Activated naive CD8-positive, alpha-beta T cell (primary cell): ENCODE results near the gene CES3.
"Not testable (repeated sequence)": the region's sequence is repeated elsewhere in the genome, so short reads cannot be mapped to it uniquely, and the experiment has no call there.

Experiments
- H3K27ac Mint-ChIP-seq: one replicate; pipeline ENCODE4 v1.8.0; 2021; ENCODE audit warnings: mixed read lengths
- H3K27me3 Mint-ChIP-seq: one replicate; pipeline ENCODE4 v1.8.0; 2021; ENCODE audit warnings: mixed read lengths
- H3K36me3 Mint-ChIP-seq: one replicate; pipeline ENCODE4 v1.8.0; 2021; ENCODE audit warnings: mixed read lengths
- H3K4me1 Mint-ChIP-seq: one replicate; pipeline ENCODE4 v1.8.0; 2021; ENCODE audit warnings: low read depth, mixed read lengths
- H3K4me3 Mint-ChIP-seq: one replicate; pipeline ENCODE4 v1.8.0; 2021; ENCODE audit warnings: mild to moderate bottlenecking, mixed read lengths
- H3K9me3 Mint-ChIP-seq: one replicate; pipeline ENCODE4 v1.8.0; 2021; ENCODE audit warnings: low read depth, mixed read lengths

The CES3 gene

GRCh38 chr16:66934138-66934838 is 26.8 kb upstream of the CES3 start, which contains the start of gene CIAO2B:
Gene CIAO2B, minus strand, starts transcription at chr16:66934402. Its CDS starts 38 bp downstream, at chr16:66934364.
- Mint-ChIP-seq H3K27ac (peak within 1 kb of the TSS; percentile 96), H3K36me3 (peaks cover 3% of the 10 kb centered on the region), H3K9me3 (no peaks in the 10 kb centered on the region), H3K27me3 (no peaks in the 10 kb centered on the region), H3K4me1 (peaks cover 45% of the 10 kb centered on the region), H3K4me3 (peak within 1 kb of the TSS; percentile 98)

- H3K27ac Mint-ChIP-seq, result peak overlapping the region; percentile 96
- H3K36me3 Mint-ChIP-seq, H3K27me3 Mint-ChIP-seq, H3K9me3 Mint-ChIP-seq: not testable (repeated sequence)
- peaks cover 45% of the 10 kb centered on the region for H3K4me1 Mint-ChIP-seq
- peak overlapping the region; percentile 98 for H3K4me3 Mint-ChIP-seq
Observed at GRCh38 chr16:66934839-66935313, 26.2 kb upstream of the CES3 start.

DNA sequence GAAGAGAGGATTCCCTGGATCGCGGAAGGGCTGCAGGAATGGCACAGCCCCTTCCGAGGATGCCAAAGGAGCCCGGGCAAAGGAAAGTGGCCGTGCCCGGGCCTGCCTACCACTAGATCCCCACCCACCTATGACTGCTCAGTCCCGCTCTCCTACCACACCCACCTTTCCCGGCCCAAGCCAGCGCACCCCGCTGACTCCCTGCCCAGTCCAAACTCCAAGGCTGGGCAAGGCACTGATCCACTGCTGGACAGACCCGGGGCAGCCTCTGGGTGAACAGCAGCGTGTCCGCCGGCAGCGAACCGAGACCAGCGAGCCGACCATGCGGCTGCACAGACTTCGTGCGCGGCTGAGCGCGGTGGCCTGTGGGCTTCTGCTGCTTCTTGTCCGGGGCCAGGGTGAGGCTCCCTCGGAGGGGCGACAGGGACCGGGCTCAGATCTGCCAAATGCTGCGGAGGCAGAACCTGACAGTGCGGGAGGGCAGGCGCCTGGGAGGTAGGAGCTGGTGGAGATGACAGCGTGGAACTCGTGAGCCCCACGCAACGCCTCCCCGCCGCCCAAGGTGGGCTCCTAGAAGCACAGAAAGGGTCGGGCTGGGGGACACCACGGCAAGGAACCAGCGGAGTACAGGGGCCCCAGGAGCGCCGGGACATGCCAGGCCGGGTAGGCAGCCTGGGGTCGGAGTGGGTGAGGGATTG is 25.6 kb upstream of the CES3 start, which contains the start of gene CES2:
Gene CES2, plus strand, starts transcription at position 203 of the 698 bp plus-strand sequence. Its CDS starts 120 bp downstream, at position 323.
- H3K27me3 Mint-ChIP-seq, result no peaks in the 10 kb centered on the region
- peaks cover 3% of the 10 kb centered on the region for H3K36me3 Mint-ChIP-seq
- H3K9me3 Mint-ChIP-seq, result no peaks in the 10 kb centered on the region
- peak within 1 kb of the TSS; percentile 98 for H3K4me3 Mint-ChIP-seq
- peaks cover 45% of the 10 kb centered on the region for H3K4me1 Mint-ChIP-seq
- peak within 1 kb of the TSS; percentile 96 for H3K27ac Mint-ChIP-seq

DNA sequence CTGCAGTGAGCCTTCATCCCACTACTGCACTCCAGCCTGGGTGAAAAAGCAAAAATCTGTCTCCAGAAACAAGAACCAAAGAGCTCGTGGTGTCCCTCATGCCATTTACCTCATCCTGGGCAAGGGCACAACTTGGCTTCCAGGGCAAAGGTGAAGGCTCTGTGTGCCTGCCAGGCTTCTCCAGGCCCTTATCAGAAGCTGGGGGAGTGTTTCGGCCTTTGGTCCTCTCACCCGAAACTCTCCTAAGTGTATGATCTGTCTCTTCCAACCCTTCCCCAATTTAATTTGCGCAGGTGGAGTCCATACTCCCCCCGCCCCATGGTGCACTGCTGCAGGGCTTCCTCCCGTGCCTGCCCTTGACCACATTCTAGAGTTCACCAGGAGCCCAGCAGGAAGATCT is 24.6 kb upstream of the CES3 start:
- H3K4me3 Mint-ChIP-seq, result peak overlapping the region; percentile 98
- no peaks in the 10 kb centered on the region for H3K27me3 Mint-ChIP-seq
- H3K4me1 Mint-ChIP-seq, result peaks cover 45% of the 10 kb centered on the region
- peaks cover 3% of the 10 kb centered on the region for H3K36me3 Mint-ChIP-seq
- peak overlapping the region; percentile 64 for H3K27ac Mint-ChIP-seq
- H3K9me3 Mint-ChIP-seq, result no peaks in the 10 kb centered on the region

GRCh38 chr16:66936889-66937554 is 24.0 kb upstream of the CES3 start:
- Mint-ChIP-seq H3K36me3 (peaks cover 3% of the 10 kb centered on the region), H3K27me3 (no peaks in the 10 kb centered on the region), H3K9me3 (no peaks in the 10 kb centered on the region), H3K4me3 (peak overlapping the region; percentile 98), H3K4me1 (peaks cover 41% of the 10 kb centered on the region), H3K27ac (peak overlapping the region; percentile 64)

- no peaks in the 10 kb centered on the region for H3K9me3 Mint-ChIP-seq
- peaks cover 3% of the 10 kb centered on the region for H3K36me3 Mint-ChIP-seq
- peak overlapping the region; percentile 54 for H3K27ac Mint-ChIP-seq
- H3K27me3 Mint-ChIP-seq, result no peaks in the 10 kb centered on the region
- H3K4me3 Mint-ChIP-seq, result peak overlapping the region; percentile 98
- peaks cover 33% of the 10 kb centered on the region for H3K4me1 Mint-ChIP-seq
Observed at GRCh38 chr16:66937725-66938337, 23.2 kb upstream of the CES3 start.

DNA sequence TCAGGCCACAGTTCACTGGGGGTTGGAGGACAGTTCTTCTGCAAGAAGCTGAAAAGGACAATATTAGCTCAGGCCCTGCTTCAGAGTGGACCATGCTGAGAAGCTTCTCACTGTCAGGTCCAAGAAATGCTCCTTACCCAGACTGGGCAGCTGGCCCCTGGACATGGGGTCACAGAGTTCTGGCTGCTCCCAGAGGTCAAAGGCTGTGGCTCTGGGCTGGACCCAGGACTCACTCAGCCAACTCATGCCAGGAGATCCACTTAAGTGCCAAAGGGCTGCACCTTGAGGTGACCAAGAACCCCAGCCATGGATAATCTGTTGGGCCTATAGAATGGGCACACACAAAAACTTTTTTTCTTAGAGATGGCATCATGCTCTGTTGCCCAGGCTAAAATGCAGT is 21.7 kb upstream of the CES3 start:
- no peak overlapping the region for H3K4me3 Mint-ChIP-seq
- peaks cover 22% of the 10 kb centered on the region for H3K4me1 Mint-ChIP-seq
- H3K27me3 Mint-ChIP-seq, result no peaks in the 10 kb centered on the region
- no peaks in the 10 kb centered on the region for H3K9me3 Mint-ChIP-seq
- no peak overlapping the region for H3K27ac Mint-ChIP-seq
- H3K36me3 Mint-ChIP-seq, result no peaks in the 10 kb centered on the region

GRCh38 chr16:66940236-66940635 is 20.8 kb upstream of the CES3 start:
- Mint-ChIP-seq H3K27me3 (no peaks in the 10 kb centered on the region), H3K9me3 (no peaks in the 10 kb centered on the region), H3K27ac (no peak overlapping the region), H3K36me3 (no peaks in the 10 kb centered on the region), H3K4me1 (peaks cover 22% of the 10 kb centered on the region), H3K4me3 (no peak overlapping the region)

- Mint-ChIP-seq H3K27ac (no peak overlapping the region), H3K36me3 (no peaks in the 10 kb centered on the region), H3K27me3 (no peaks in the 10 kb centered on the region), H3K4me3 (no peak overlapping the region), H3K9me3 (no peaks in the 10 kb centered on the region), H3K4me1 (peaks cover 12% of the 10 kb centered on the region)
Observed at GRCh38 chr16:66942981-66943380, 18.1 kb upstream of the CES3 start.

GRCh38 chr16:66943426-66944053 is 17.5 kb upstream of the CES3 start:
- no peak overlapping the region for H3K27ac Mint-ChIP-seq
- H3K36me3 Mint-ChIP-seq, result no peaks in the 10 kb centered on the region
- no peaks in the 10 kb centered on the region for H3K9me3 Mint-ChIP-seq

DNA sequence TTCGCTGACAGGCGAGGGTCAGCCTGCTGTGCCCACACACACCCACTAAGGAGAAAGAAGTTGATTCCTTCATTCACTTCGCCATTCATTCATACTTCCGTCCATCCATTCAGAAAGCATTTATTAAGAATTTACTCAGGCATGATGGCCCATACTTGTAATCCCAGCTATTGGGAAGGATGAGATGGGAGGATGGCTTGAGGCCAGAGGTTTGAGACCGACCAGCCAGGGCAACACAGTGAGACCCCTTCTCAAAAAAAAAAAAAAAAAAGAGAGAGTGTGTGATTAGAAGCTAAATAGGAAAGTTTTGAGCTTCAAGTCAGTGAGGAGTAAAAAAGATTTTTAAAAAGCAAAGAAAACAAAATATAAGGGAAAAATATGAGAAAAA is 17.0 kb upstream of the CES3 start:
- Mint-ChIP-seq H3K4me1 (peaks cover 17% of the 10 kb centered on the region), H3K27ac (no peak overlapping the region), H3K27me3 (no peaks in the 10 kb centered on the region), H3K4me3 (no peak overlapping the region), H3K9me3 (no peaks in the 10 kb centered on the region), H3K36me3 (no peaks in the 10 kb centered on the region)

More at GRCh38 chr16:66943426-66944053, 17.5 kb upstream of the CES3 start:
- Mint-ChIP-seq H3K4me3 (no peak overlapping the region), H3K4me1 (peaks cover 16% of the 10 kb centered on the region), H3K27me3 (no peaks in the 10 kb centered on the region)

- not testable (repeated sequence) for H3K27me3 Mint-ChIP-seq, H3K27ac Mint-ChIP-seq, H3K9me3 Mint-ChIP-seq, H3K36me3 Mint-ChIP-seq, H3K4me3 Mint-ChIP-seq
- peaks cover 17% of the 10 kb centered on the region for H3K4me1 Mint-ChIP-seq
Observed at GRCh38 chr16:66944971-66945370, 16.1 kb upstream of the CES3 start.

GRCh38 chr16:66945939-66946338 is 15.1 kb upstream of the CES3 start:
- no peaks in the 10 kb centered on the region for H3K36me3 Mint-ChIP-seq
- no peaks in the 10 kb centered on the region for H3K9me3 Mint-ChIP-seq
- H3K27me3 Mint-ChIP-seq, result peaks cover 10% of the 10 kb centered on the region
- no peak overlapping the region for H3K27ac Mint-ChIP-seq
- H3K4me1 Mint-ChIP-seq, result peaks cover 17% of the 10 kb centered on the region
- no peak overlapping the region for H3K4me3 Mint-ChIP-seq

GRCh38 chr16:66946541-66946940 is 14.5 kb upstream of the CES3 start:
- no peak overlapping the region for H3K4me3 Mint-ChIP-seq
- H3K27me3 Mint-ChIP-seq, result peaks cover 14% of the 10 kb centered on the region
- no peaks in the 10 kb centered on the region for H3K9me3 Mint-ChIP-seq
- peaks cover 17% of the 10 kb centered on the region for H3K4me1 Mint-ChIP-seq
- H3K27ac Mint-ChIP-seq, result no peak overlapping the region
- H3K36me3 Mint-ChIP-seq, result no peaks in the 10 kb centered on the region
